ENCODE results near the gene ASB1. TPM values are rescaled to one million over a fixed set of nuclear protein-coding genes. Genes with fewer than 3 reads are reported as not detected.

The ASB1 gene
- 5.0 and 5.4 TPM in 2 replicates for total RNA-seq

DNA sequence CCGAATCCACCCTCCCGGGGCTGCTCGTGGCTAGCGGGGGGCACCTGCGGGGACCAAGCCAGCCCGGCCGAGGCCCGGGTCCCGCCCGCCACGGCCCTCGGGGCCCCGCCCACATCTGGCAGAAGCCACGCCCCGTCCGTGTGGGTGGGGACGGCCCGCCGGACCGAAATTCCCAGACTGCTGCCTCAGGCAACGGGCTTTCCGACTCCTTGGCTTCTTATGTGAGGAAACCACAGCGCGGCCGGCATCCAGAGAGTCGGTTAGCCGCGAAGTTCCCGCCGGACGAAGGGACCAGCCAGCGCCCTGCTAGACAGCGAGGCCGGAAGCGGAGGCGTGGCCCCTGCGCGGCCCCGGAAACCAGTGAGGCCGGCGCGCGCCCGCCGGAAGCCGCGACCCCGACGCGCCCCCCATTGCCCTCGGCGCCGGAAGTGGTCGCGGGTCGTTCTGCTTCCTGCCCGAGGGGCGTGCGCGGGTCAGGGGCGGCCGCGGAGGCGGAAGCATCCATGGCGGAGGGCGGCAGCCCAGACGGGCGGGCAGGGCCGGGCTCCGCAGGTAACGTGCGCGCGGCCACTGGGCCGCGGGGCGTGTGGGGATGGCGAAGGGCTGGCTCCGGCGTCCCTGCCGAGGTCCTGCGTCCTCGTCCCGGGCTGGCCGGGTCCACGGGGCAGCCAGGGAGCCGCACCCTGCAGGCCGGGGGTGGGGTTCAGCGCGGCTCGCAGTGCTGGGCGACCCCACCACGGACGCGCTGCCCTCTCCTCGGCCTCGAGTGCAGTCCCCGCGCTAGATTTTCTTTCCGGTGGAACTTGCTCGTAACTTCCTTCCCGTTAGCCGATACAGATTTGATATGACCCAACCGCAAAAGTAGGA lies at the start of gene ASB1:
TSS of gene ASB1 (plus strand) at position 360 of the 867 bp plus-strand sequence. CDS start at position 504, 144 bp downstream.
- DNase-seq (ENCODE audit: low read depth in 2 of 2), result peak; percentile 73 to 81

DNA sequence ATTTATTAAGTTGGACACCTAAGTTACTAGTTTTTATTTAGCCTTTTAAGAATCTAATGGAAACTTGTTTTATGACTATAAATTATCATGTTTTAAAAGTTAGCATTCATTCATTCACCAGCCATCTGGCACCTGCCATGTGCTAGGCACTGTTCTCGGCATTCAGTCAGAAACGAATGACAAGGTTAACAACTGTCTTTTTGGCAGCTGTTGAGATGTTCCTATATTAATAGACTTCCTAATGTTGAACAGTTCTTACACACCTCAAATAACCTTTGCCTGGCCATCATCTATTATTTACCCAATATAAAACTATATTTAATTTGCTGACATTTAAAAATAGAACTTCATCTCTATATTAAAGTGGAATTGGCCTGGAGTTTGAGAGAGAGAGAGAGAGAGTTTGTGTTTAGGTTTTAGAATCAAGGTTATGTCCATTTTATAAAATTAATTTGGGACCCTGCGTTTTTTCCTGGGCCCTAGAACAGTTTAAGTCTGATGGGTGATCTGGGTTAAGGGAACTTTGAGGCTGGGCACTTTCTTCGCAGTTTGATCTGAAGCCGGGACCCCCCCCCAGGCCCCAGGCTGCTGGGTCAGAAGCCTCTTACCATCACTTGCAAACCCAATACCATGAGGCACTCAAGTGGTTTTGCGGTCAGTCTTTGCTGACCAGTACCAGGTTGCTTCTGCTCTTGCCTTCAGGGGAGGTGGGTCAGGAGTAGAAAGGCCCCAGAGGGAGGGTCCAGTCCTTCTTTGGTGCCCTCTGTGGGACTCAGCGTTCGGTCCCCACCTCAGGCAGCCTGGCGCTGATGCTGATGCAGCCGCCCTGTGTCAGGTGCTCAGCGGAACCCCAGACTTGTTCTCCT lies 48.3 kb upstream of the ASB1 start:
- DNase-seq (ENCODE audit: low read depth in 2 of 2), result no peak

- peak; percentile 68 to 84 for DNase-seq (ENCODE audit: low read depth in 2 of 2)
Observed at GRCh38 chr2:238379096-238379810, 47.5 kb upstream of the ASB1 start.

DNA sequence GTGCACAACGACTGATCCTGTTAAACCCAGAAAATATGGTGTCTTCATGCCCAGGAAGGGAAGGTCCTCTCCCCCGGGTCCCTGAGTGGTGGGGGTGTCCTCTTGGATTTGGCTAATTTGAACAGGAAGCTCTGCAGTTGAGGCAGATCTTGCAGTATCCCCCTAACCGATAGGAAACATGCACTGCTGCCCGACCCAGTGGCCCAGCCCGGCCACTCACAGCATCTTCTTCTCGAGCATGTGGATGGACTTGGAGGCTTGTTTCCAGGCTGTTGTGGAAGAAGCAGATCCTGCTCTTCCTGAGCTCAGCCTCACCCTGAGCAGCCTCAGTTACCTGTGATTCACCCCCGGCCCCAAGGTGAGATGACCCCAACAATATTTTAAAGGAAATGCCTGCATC lies 46.4 kb upstream of the ASB1 start:
- DNase-seq (ENCODE audit: low read depth in 2 of 2), result no peak

GRCh38 chr2:238380785-238381184 lies 45.9 kb upstream of the ASB1 start:
- peak in 1 of 2 donors; percentile 63 for DNase-seq (ENCODE audit: low read depth in 2 of 2)

GRCh38 chr2:238381341-238382115 lies 45.2 kb upstream of the ASB1 start:
- no peak for DNase-seq (ENCODE audit: low read depth in 2 of 2)

DNA sequence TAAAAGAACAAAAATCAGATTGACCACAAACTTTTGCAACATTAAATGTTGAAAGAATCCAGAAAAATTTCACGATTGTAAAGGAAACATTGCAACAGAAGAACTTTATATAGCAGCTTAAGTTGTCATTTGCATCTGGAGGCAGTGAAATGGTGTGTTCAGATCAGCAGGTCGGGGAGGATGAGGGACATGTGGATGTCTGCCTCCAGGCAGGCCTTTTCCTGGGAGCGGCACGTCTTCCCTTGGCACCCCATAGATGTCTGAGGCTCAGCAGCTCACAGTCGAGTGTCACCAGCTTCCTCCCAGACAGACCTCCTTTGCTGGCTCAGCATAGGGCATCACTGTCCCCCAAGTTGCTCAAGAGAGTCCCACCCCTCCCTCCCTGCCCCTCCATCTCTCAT lies 44.3 kb upstream of the ASB1 start:
- no peak for DNase-seq (ENCODE audit: low read depth in 2 of 2)

DNA sequence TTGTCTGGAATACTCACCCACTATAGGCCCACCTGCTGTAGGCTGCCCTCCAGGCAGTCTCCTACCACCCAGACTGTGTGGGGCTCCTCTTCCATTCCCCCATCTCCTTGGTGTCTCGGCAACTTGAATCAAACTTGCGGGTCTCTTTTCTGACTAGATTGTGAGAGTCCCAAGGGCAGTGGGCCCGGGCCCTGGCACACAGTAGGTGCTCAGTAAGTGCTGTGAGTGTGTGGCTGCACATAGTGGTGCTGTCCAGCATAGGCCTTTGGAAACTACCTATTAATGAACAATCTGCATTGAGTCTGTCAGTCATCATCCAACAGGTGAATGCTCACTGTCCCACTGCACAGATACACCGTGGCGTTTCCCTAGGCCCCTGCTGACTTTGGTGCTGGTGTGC lies 43.6 kb upstream of the ASB1 start:
- no peak for DNase-seq (ENCODE audit: low read depth in 2 of 2)

DNA sequence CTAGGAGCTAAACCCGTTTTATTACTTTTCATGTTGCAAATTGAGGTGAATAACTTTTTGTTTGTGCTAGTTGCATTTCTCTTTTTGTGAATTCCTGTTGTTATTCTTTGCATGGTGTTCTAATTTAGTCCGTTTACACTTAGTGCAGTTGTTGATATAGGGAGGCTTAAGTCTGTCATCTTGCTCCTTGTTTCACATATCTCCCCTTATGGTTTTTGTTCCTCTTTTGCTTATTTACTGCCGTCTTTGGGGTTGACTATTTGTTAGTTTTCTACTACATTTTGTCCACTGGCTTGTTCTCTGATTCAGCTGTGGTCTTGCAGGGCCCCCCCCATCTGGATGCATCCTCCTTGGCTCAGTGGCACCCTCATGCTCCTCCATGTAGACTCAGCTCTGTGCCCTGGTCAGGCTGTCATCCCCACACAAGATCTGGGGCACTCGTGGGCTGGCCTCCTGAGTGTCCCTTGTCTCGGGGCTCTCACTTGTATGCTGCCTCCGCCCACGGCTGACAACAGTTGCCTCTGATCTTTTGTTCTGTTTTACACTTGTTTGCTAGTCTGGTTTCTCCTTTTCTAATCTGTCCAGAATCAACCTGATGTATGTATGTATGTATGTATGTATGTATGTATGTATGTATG lies 42.9 kb upstream of the ASB1 start:
- no peak for DNase-seq (ENCODE audit: low read depth in 2 of 2)

GRCh38 chr2:238387332-238387731 lies 39.4 kb upstream of the ASB1 start:
- DNase-seq (ENCODE audit: low read depth in 2 of 2), result no peak

GRCh38 chr2:238388794-238389193 lies 37.9 kb upstream of the ASB1 start:
- no peak for DNase-seq (ENCODE audit: low read depth in 2 of 2)

DNA sequence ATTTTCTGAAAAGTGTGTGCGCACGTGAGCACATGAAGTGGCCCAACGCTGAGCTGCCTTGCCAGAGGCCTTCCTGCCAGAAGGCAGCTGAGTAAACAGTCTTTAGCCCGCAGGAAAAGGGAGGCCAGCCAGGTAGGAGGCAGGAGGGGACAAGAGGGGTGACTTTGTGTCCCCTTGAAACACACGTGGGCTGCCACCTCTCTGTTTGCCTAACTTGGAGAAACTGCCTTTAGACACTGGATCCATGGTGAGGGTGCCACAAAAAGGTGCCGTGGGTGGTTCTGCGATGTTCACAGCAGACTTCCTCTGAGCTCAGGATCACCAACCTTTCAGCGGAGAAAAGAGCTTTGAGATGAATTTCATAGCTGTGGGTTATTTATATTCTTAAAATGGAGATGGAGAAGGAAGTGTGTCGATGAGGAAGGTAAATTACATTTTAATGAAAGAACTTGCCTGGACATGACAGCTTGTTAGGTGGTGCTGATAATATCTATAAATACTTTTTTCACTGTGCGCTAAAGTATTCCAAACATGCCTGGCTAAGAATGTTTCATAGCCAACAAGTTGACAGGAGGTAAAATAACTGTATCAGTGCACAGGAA lies 36.6 kb upstream of the ASB1 start:
- DNase-seq (ENCODE audit: low read depth in 2 of 2), result peak; percentile 27 to 32

DNA sequence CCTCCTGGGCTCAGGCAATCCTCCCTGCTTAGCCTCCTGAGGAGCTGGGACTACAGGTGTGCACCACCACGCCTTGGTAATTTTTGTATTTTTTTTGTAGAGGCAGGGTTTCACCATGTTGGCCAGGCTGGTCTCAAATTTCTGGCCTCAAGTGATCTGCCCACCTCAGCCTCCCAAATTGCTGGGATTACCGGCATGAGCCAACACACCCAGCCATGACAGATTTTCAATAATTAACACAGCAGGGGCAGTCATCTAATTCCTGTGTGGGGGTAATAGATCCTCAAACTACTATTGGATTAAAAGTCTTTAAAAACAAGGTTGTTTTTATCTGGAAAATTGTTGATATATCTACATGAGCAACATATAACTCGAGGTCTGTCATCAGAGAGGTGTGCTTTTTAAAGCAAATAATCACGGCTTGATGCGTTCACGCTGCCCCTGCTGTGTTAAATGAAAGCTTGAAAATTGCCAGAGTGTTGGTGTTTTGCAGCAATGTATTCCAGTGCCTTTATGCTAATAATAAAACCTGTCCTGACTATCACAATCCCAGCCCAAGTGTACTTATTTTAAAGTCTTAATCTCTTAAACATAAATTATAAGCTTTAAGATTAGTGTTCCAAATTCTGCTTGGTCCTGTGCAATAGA lies 35.6 kb upstream of the ASB1 start:
- no peak for DNase-seq (ENCODE audit: low read depth in 2 of 2)

DNA sequence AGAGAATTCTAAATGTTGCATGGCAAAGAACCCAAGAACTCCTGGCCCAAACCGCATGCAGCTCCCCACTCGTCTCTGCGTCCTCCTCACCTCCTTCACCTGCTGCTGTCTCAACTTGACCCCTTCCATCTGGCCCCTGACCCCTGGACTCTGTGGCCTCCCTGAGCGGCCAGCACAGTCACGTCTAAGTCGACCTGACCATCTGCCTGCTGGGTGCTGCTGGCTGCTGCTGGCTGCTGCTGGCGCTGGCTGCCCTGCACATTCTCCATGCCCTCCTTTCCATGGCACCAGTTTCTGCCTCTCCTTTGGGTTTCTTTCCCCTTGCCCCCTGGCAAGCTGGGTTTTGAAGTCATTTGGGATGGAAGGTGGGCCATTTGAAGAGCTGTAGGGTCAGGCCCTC lies 30.1 kb upstream of the ASB1 start:
- DNase-seq (ENCODE audit: low read depth in 2 of 2), result no peak

GRCh38 chr2:238397356-238397755 lies 29.4 kb upstream of the ASB1 start:
- DNase-seq (ENCODE audit: low read depth in 2 of 2), result no peak

GRCh38 chr2:238398577-238398976 lies 28.1 kb upstream of the ASB1 start:
- DNase-seq (ENCODE audit: low read depth in 2 of 2), result no peak

DNA sequence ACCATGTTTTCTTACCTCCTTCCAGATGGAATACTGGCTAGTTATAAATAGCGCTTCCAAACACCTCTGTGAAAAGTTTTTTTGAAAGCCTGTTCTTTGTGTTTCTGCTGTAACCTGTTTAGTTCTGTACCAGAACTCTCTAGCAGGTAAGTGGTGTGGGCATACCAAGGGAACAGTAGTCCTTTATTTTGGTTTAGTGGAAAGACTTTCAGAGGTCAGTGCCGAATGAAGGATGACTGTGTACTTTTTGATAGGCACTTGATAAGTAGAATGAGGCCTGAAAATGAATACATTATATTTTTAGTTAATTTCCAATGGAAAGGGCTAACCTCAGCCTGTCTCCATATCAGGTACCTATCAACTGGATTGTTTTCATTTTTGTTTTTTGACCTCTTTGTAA lies 27.6 kb upstream of the ASB1 start:
- no peak for DNase-seq (ENCODE audit: low read depth in 2 of 2)

DNA sequence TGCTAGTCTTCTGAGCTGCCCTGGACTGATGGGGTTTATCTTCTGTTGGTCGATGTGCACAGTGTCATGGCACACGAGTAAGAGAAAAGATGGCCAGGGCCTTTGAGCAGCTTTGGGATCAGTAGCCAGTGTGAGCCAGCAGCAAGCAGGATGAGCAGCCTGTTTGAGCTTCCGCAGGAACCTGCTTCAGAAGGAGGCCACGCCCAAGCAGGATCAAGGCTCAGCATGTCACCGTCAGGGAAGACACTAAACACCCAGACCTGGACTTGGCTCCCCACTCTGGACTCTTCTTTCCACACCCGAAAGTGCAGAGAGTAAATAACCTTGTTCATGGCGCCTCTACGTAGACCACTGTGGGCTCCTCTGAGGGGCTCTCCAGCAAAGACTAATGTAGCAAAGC lies 25.2 kb upstream of the ASB1 start:
- DNase-seq (ENCODE audit: low read depth in 2 of 2), result no peak

DNA sequence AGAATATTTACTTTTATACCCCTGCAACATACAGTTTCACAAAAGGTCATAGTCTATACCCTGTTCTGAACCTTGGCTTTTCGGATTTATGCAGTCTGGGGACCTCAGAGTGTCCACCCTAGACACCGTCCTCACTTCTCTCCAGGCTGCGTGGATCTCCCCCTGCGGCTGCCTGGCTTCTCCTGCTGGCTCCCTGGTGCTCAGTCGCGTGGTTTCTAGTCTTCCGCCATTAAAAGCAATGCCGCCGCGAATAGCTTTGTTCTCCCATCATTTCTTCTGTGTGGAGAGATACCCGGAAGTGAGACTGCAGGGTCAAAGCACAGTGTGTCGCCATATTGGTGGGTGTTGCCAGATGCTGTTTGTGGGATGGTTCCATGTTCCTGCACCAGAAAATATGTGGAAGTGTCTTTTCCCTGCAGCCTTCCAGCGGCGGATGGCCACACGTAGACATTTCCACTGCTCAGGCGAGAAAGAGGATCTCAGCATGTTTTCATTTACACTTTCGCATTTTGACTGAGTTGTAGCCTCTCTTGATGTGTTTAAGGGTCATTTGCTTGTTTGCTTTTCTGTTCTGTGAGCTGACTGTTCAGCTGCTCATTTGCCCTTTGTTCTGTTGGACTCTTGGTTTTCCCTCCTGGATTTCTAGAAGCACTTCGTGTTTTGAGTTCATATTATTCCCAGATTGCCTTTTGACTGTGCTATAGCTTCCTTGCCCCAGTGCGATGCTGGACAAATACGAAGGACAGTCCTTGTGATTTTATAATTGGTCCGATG lies 22.9 kb upstream of the ASB1 start:
- no peak for DNase-seq (ENCODE audit: low read depth in 2 of 2)

All from lung microvascular endothelial cell (primary cell).